Mucosa of descending colon (tissue), 3 donors: ENCODE data around the gene STX3. TPM values are rescaled to one million over a fixed set of nuclear protein-coding genes. Genes with fewer than 3 reads are reported as not detected.

Experiments
- ATAC-seq: fragments of 200-7000 bp; cut with Tn5 transposase; one replicate; pipeline ENCODE4 v1.9.1; 2020; ENCODE audit warnings: mild to moderate bottlenecking, moderate library complexity
- DNase-seq, 3 donors: peaks; one replicate each; pipeline ENCODE4 v3.0.0-alpha.2; 2020
- H3K36me3 ChIP-seq: fragments of 200-600 bp; one replicate; pipeline ENCODE4 v1.8.0; 2021; ENCODE audit warnings: low read depth, mild to moderate bottlenecking
- H3K4me1 ChIP-seq: fragments of 200-600 bp; one replicate; pipeline ENCODE4 v1.8.0; 2021; ENCODE audit warnings: low read depth, mild to moderate bottlenecking
- H3K4me3 ChIP-seq: fragments of 200-600 bp; one replicate; pipeline ENCODE4 v1.8.0; 2021; ENCODE audit warnings: mild to moderate bottlenecking
- H3K9me3 ChIP-seq: fragments of 200-600 bp; one replicate; pipeline ENCODE4 v1.8.0; 2021; ENCODE audit warnings: mild to moderate bottlenecking
- CTCF ChIP-seq: fragments of 200-600 bp; IDR thresholded peaks from one replicate; pipeline ENCODE4 v1.8.0; 2022; ENCODE audit warnings: antibody characterized with exemption, mild to moderate bottlenecking
- intact Hi-C, 2 donors: fragments of 100-400 bp; cut with DNase I in 1 of 2; cut with micrococcal nuclease in 1 of 2; formaldehyde crosslinking; loops; one replicate each; pipeline versions ENCODE4 v1.11.0 to v1.11.1; 2022; cut with DNase I, micrococcal nuclease
- total RNA-seq, 3 donors: library from RNA; stranded (reverse); fragmentation: NEBNext Ultra II Directional in 2 of 3; extraction: Animal tissue kit (Norgen Biotek cat#: 25700) in 2 of 3; gene quantifications; one replicate each; pipeline versions ENCODE4 v1.2.1 to v1.2.4, GENCODE V29; 2021 to 2023
- donor health status: DM: no; HTN: no; CAD: no; lungs with moderate emphysema.
- donor health status: DM: no; HTN: no; CAD: no.
- donor health status: DM: no; HTN: yes; CAD: no.

The STX3 gene
- total RNA-seq, 3 donors from 2014 or later: 69.5 to 129 (median 96.1) TPM

GRCh38 chr11:59728913-59729312 lies 26.3 kb upstream of the STX3 start:
- ATAC-seq (peak; percentile 24), DNase-seq (no peak)
- H3K9me3 ChIP-seq: no peaks in the 10 kb centered on the region
- TF ChIP-seq CTCF: no peak
- intact Hi-C loops: no loop called here
- no peaks in the 10 kb centered on the region for H3K4me1 ChIP-seq
- no peaks in the 10 kb centered on the region for H3K36me3 ChIP-seq
- no peak overlapping the region for H3K4me3 ChIP-seq

DNA sequence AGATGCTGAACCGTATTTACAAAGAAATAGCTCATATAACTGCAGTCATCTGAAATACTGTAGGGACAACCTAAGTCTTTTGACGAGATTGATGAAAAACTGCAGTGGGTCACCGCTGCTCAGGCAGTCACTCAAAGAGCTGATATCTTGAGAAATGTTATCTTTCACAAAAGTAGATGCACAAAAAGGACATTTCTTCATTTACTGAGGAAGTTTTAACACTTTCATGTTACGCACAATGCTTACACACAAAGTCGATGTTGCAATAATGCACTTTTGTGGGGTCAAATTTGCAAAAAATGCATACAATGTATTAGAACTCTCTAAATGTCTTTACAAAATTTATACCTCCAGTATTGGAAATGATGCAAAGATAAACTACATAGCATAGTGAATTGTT lies 25.3 kb upstream of the STX3 start:
- intact Hi-C loops: loop anchor here in 1 of 2 donors (10.0 kb wide), 1 partner anchor 195 kb away; no protein-coding TSS in a partner anchor
- no peak for DNase-seq
- no peak for TF ChIP-seq CTCF
- no peaks in the 10 kb centered on the region for H3K9me3 ChIP-seq
- no peaks in the 10 kb centered on the region for H3K36me3 ChIP-seq
- H3K4me3 ChIP-seq: no peak overlapping the region
- no peak for ATAC-seq
- no peaks in the 10 kb centered on the region for H3K4me1 ChIP-seq

- H3K36me3 ChIP-seq: no peaks in the 10 kb centered on the region
- no peaks in the 10 kb centered on the region for H3K4me1 ChIP-seq
- intact Hi-C loops: loop anchor here in 1 of 2 donors (10.0 kb wide), 1 partner anchor 194 kb away; no protein-coding TSS in a partner anchor
- no peak overlapping the region for H3K4me3 ChIP-seq
- DNase-seq (no peak), ATAC-seq (no peak)
- no peak for TF ChIP-seq CTCF
- no peaks in the 10 kb centered on the region for H3K9me3 ChIP-seq
Observed at GRCh38 chr11:59730896-59731565, 24.1 kb upstream of the STX3 start.

DNA sequence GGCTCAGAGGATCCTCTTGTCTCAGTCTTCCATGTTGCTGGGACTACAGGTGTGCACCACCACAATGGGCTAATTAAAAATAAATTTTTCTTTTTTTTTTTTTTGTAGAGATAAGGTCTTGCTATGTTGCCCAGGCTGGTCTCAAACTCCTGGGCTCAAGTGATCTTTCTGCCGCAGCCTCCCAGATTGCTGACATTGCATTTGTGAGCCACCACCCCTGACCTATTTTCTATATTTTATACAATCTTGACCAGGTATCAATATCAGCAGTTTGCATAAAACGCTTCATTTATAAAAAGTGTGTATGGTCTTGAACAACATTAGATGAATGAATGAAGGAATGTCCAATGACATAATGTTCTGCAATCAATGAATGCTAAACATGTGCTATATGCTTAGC lies 9.1 kb upstream of the STX3 start:
- H3K4me3 ChIP-seq: no peak overlapping the region
- no peak for TF ChIP-seq CTCF
- ATAC-seq (no peak), DNase-seq (no peak)
- no peaks in the 10 kb centered on the region for H3K36me3 ChIP-seq
- no peaks in the 10 kb centered on the region for H3K9me3 ChIP-seq
- intact Hi-C loops: no loop called here
- no peaks in the 10 kb centered on the region for H3K4me1 ChIP-seq

- DNase-seq (peak; percentile 89 to 95 (median 91)), ATAC-seq (peak; percentile 68)
- no peaks in the 10 kb centered on the region for H3K36me3 ChIP-seq
- no peaks in the 10 kb centered on the region for H3K9me3 ChIP-seq
- peak overlapping the region; percentile 80 for H3K4me3 ChIP-seq
- intact Hi-C loops: loop anchor here in 1 of 2 donors (2.0 kb wide), 1 partner anchor 49 kb away; no protein-coding TSS in a partner anchor
- peaks cover 28% of the 10 kb centered on the region for H3K4me1 ChIP-seq
- TF ChIP-seq CTCF: peak; percentile 88
Observed at GRCh38 chr11:59753650-59754493, 1.3 kb upstream of the STX3 start.
